GM18505 (cell line): Measurements from ENCODE around the gene WASF1.

ENCODE experiments used
- ATAC-seq: cut with Tn5 transposase; IDR thresholded peaks from one replicate; pipeline ENCODE4 v1.9.1; 2021; ENCODE audit not compliant: unreplicated experiment
- POLR2A ChIP-seq: IDR thresholded peaks from 4 replicates; pipeline ENCODE4 v1.6.1; 2011; ENCODE audit warnings: borderline replicate concordance; ENCODE audit not compliant: insufficient read depth, insufficient read length; ENCODE audit errors: extremely low read depth

WASF1 gene

GRCh38 chr6:110188791-110189190 is 9.3 kb upstream of the WASF1 start:
- TF ChIP-seq POLR2A, result no peak
- no peak for ATAC-seq

GRCh38 chr6:110185879-110186278 is 6.4 kb upstream of the WASF1 start:
- no peak for TF ChIP-seq POLR2A
- ATAC-seq, result peak; percentile 40

- no peak for TF ChIP-seq POLR2A
- no peak for ATAC-seq
Measured at GRCh38 chr6:110183292-110183885, 3.9 kb upstream of the WASF1 start.

- TF ChIP-seq POLR2A, result no peak
- ATAC-seq, result no peak
Measured at GRCh38 chr6:110181131-110182030, 1.9 kb upstream of the WASF1 start.

- peak; percentile 40 for ATAC-seq
Measured at GRCh38 chr6:110180228-110181008, 948 bp upstream of the WASF1 start, which contains the start of gene CDC40. CDC40 (plus strand) TSS chr6:110180427; CDS start chr6:110180445, 18 bp downstream.

GRCh38 chr6:110178626-110179405 is 654 bp downstream of the WASF1 start:
- TF ChIP-seq POLR2A, result no peak
- ATAC-seq, result peak; percentile 23

More at GRCh38 chr6:110180228-110181008, 948 bp upstream of the WASF1 start, which contains the start of gene CDC40:
- peak; percentile 85 for TF ChIP-seq POLR2A

- TF ChIP-seq POLR2A, result no peak
- ATAC-seq, result no peak
Measured at GRCh38 chr6:110173506-110174132, 5.9 kb downstream of the WASF1 start.

GRCh38 chr6:110170081-110170480 is 9.4 kb downstream of the WASF1 start:
- no peak for ATAC-seq
- no peak for TF ChIP-seq POLR2A

- no peak for TF ChIP-seq POLR2A
- ATAC-seq, result no peak
Measured at GRCh38 chr6:110158479-110158878, 21.0 kb downstream of the WASF1 start.

GRCh38 chr6:110147870-110148269 is 31.6 kb downstream of the WASF1 start:
- no peak for ATAC-seq
- no peak for TF ChIP-seq POLR2A

- TF ChIP-seq POLR2A, result no peak
- ATAC-seq, result no peak
Measured at GRCh38 chr6:110140650-110141049, 38.8 kb downstream of the WASF1 start.

- no peak for TF ChIP-seq POLR2A
- no peak for ATAC-seq
Measured at GRCh38 chr6:110139052-110139451, 40.4 kb downstream of the WASF1 start.
